Mesodermal cell (in vitro differentiated cells): ENCODE results near the gene WDR93.
"Not testable (repeated sequence)": the region's sequence is repeated elsewhere in the genome, so short reads cannot be mapped to it uniquely, and the experiment has no call there.

Experiments used
- H3K27ac ChIP-seq: 2 replicates; pipeline ENCODE4 v1.7.0; 2013; ENCODE audit warnings: mild to moderate bottlenecking, low read depth, low read length, moderate library complexity; ENCODE audit not compliant: severe bottlenecking
- H3K36me3 ChIP-seq: 2 replicates; pipeline ENCODE4 v1.7.1; 2013; ENCODE audit warnings: mild to moderate bottlenecking, low read length, moderate library complexity; ENCODE audit not compliant: control insufficient read depth, insufficient read depth
- H3K4me1 ChIP-seq: one replicate; pipeline ENCODE4 v1.7.1; 2013; ENCODE audit warnings: mild to moderate bottlenecking, low read length; ENCODE audit not compliant: insufficient read depth, control insufficient read depth, poor library complexity, severe bottlenecking
- H3K4me3 ChIP-seq: 2 replicates; pipeline ENCODE4 v1.7.0; 2013; ENCODE audit warnings: low read length, control low read depth, mild to moderate bottlenecking; ENCODE audit not compliant: insufficient read depth, poor library complexity, severe bottlenecking; ENCODE audit errors: extremely low read depth
- H3K9me3 ChIP-seq: 2 replicates; pipeline ENCODE4 v1.7.1; 2013; ENCODE audit warnings: mild to moderate bottlenecking, low read length, moderate library complexity; ENCODE audit not compliant: control insufficient read depth
- WGBS, 2 experiments: methylation state at CpG; one replicate each; pipeline ENCODE4 v1.1.5; 2013; ENCODE audit warnings: missing lambda C conversion rate in 2 of 2; ENCODE audit not compliant: insufficient coverage in 2 of 2; 5-methylcytosine and 5-hydroxymethylcytosine counted together

Gene WDR93

GRCh38 chr15:89782619-89782950 lies 92.0 kb downstream of the WDR93 start:
- H3K4me1 ChIP-seq = peaks cover 22% of the 10 kb centered on the region
- not testable (repeated sequence) for H3K9me3 ChIP-seq, H3K4me3 ChIP-seq, H3K36me3 ChIP-seq, H3K27ac ChIP-seq
- 100% methylated on average over 4 of the region's 9 CpGs; no CpG with 5 or more reads in 1 of the 2 experiments for WGBS, 2 experiments

GRCh38 chr15:89783111-89783860 lies 92.7 kb downstream of the WDR93 start:
- WGBS, 2 experiments = 50 to 53% methylated on average over 8 to 9 of the region's 14 CpGs
- Histone ChIP-seq H3K4me1 (peaks cover 22% of the 10 kb centered on the region), H3K4me3 (no peak overlapping the region), H3K36me3 (no peaks in the 10 kb centered on the region), H3K9me3 (no peaks in the 10 kb centered on the region), H3K27ac (no peak overlapping the region)

GRCh38 chr15:89783861-89784685 lies 93.5 kb downstream of the WDR93 start:
- Histone ChIP-seq H3K36me3 (no peaks in the 10 kb centered on the region), H3K27ac (no peak overlapping the region), H3K4me1 (peaks cover 22% of the 10 kb centered on the region), H3K9me3 (no peaks in the 10 kb centered on the region), H3K4me3 (no peak overlapping the region)
- WGBS, 2 experiments = 88 to 89% methylated on average over 12 of the region's 15 CpGs

GRCh38 chr15:89784686-89784960 lies 94.0 kb downstream of the WDR93 start:
- no peak overlapping the region for H3K4me3 ChIP-seq
- 90 to 92% methylated on average over 3 to 7 of the region's 7 CpGs for WGBS, 2 experiments
- H3K9me3 ChIP-seq = no peaks in the 10 kb centered on the region
- peaks cover 22% of the 10 kb centered on the region for H3K4me1 ChIP-seq
- H3K36me3 ChIP-seq = no peaks in the 10 kb centered on the region
- no peak overlapping the region for H3K27ac ChIP-seq

GRCh38 chr15:89785064-89785773 lies 94.6 kb downstream of the WDR93 start:
- Histone ChIP-seq H3K27ac (no peak overlapping the region), H3K9me3 (no peaks in the 10 kb centered on the region), H3K36me3 (no peaks in the 10 kb centered on the region), H3K4me1 (peaks cover 22% of the 10 kb centered on the region), H3K4me3 (no peak overlapping the region)
- WGBS, 2 experiments = 90 to 92% methylated on average over 10 to 13 of the region's 13 CpGs

GRCh38 chr15:89785774-89786140 lies 95.1 kb downstream of the WDR93 start:
- Histone ChIP-seq H3K4me1 (peaks cover 22% of the 10 kb centered on the region), H3K27ac (no peak overlapping the region), H3K9me3 (no peaks in the 10 kb centered on the region), H3K36me3 (no peaks in the 10 kb centered on the region), H3K4me3 (no peak overlapping the region)

GRCh38 chr15:89787944-89788343 lies 97.3 kb downstream of the WDR93 start:
- Histone ChIP-seq H3K4me3 (no peak overlapping the region), H3K27ac (no peak overlapping the region), H3K4me1 (peaks cover 14% of the 10 kb centered on the region), H3K9me3 (no peaks in the 10 kb centered on the region), H3K36me3 (no peaks in the 10 kb centered on the region)
- 80 to 100% methylated on average over 1 to 2 of the region's 3 CpGs for WGBS, 2 experiments

- H3K4me3 ChIP-seq, H3K36me3 ChIP-seq, H3K27ac ChIP-seq, H3K4me1 ChIP-seq, H3K9me3 ChIP-seq: not testable (repeated sequence)
- no CpG with 5 or more reads among the region's 4 CpGs for WGBS, 2 experiments
Measured at GRCh38 chr15:89788585-89788984, 98.0 kb downstream of the WDR93 start.

GRCh38 chr15:89790206-89790605 lies 99.6 kb downstream of the WDR93 start:
- Histone ChIP-seq H3K27ac (no peak overlapping the region), H3K4me1 (peaks cover 2% of the 10 kb centered on the region), H3K36me3 (no peaks in the 10 kb centered on the region), H3K9me3 (no peaks in the 10 kb centered on the region), H3K4me3 (no peak overlapping the region)
- 88 to 97% methylated on average over 6 to 8 of the region's 10 CpGs for WGBS, 2 experiments

- WGBS, 2 experiments = 89 to 95% methylated on average over 6 to 13 of the region's 16 CpGs
- Histone ChIP-seq H3K9me3 (no peaks in the 10 kb centered on the region), H3K4me3 (no peak overlapping the region), H3K36me3 (no peaks in the 10 kb centered on the region), H3K4me1 (no peaks in the 10 kb centered on the region), H3K27ac (no peak overlapping the region)
Measured at GRCh38 chr15:89790661-89791060, 100.0 kb downstream of the WDR93 start.
